ENCODE data around the gene PTPRD.

- no peak for TF ChIP-seq CTCF (IDR thresholded peaks at IDR 0.05)
- TF ChIP-seq TEAD4 (CRISPR knock-in tag; IDR thresholded peaks at IDR 0.05): no peak
- TF ChIP-seq E2F4 (CRISPR knock-in tag; IDR thresholded peaks at IDR 0.05; ENCODE audit: borderline replicate concordance, low read depth): no peak
- TF ChIP-seq ETV6 (CRISPR knock-in tag; IDR thresholded peaks at IDR 0.05): no peak
- TF ChIP-seq KAT7 (CRISPR knock-in tag; IDR thresholded peaks at IDR 0.05; ENCODE audit: borderline replicate concordance): no peak
- TF ChIP-seq NFYB (CRISPR knock-in tag; conservative IDR thresholded peaks at IDR 0.05; ENCODE audit: low read depth): no peak
- no peak for TF ChIP-seq TCF7 (CRISPR knock-in tag; IDR thresholded peaks at IDR 0.05; ENCODE audit: low read depth)
- TF ChIP-seq ATF3 (CRISPR knock-in tag; conservative IDR thresholded peaks at IDR 0.05): no peak
- TF ChIP-seq IRF1 (CRISPR knock-in tag; IDR thresholded peaks at IDR 0.05): no peak
- TF ChIP-seq ZNF121 (CRISPR knock-in tag; IDR thresholded peaks at IDR 0.05): no peak
- TF ChIP-seq CREM (CRISPR knock-in tag; IDR thresholded peaks at IDR 0.05): no peak
Measured at GRCh38 chr9:9585920-9586319, 1026.9 kb downstream of the PTPRD start.
